OCI-LY1 (cell line): ENCODE data around the gene ZC3H18.

Experiments
- H2AFZ ChIP-seq: fragments of 200-600 bp; sonication (generic), shearing (Covaris generic); 2 replicates; pipeline ENCODE4 v1.6.0; 2014; ENCODE audit warnings: antibody characterized with exemption, mild to moderate bottlenecking, low read length
- H3F3A ChIP-seq: fragments of 200-600 bp; sonication (generic), shearing (Covaris generic); 2 replicates; pipeline ENCODE4 v1.6.0; 2014; ENCODE audit warnings: mild to moderate bottlenecking, antibody characterized with exemption, low read length, moderate library complexity; ENCODE audit not compliant: insufficient read depth
- H3K27ac ChIP-seq: fragments of 200-600 bp; sonication (generic); 2 replicates; pipeline ENCODE4 v1.5.1; 2014; ENCODE audit warnings: low read length, mixed run types, mild to moderate bottlenecking, low read depth; ENCODE audit not compliant: poor library complexity, severe bottlenecking
- H3K27me3 ChIP-seq: fragments of 200-600 bp; sonication (generic); 2 replicates; pipeline ENCODE4 v1.6.0; 2014; ENCODE audit warnings: antibody characterized with exemption, mild to moderate bottlenecking, low read length, moderate library complexity; ENCODE audit not compliant: insufficient read depth
- H3K36me3 ChIP-seq: fragments of 200-600 bp; sonication (generic); 2 replicates; pipeline ENCODE4 v1.6.1; 2014; ENCODE audit warnings: mild to moderate bottlenecking, antibody characterized with exemption, low read length, moderate library complexity, mixed read lengths; ENCODE audit not compliant: insufficient read depth
- H3K4me1 ChIP-seq: fragments of 200-600 bp; sonication (generic); 2 replicates; pipeline ENCODE4 v1.5.1; 2014; ENCODE audit warnings: mild to moderate bottlenecking, low read length, moderate library complexity; ENCODE audit not compliant: insufficient read depth, severe bottlenecking
- H3K4me2 ChIP-seq: fragments of 200-600 bp; sonication (generic), shearing (Covaris generic); 2 replicates; pipeline ENCODE4 v1.6.1; 2014; ENCODE audit warnings: low read length
- H3K4me3 ChIP-seq: fragments of 200-600 bp; sonication (generic); 2 replicates; pipeline ENCODE4 v1.5.1; 2014; ENCODE audit warnings: low read length, low read depth, mild to moderate bottlenecking, mixed read lengths; ENCODE audit not compliant: poor library complexity, severe bottlenecking
- H3K79me2 ChIP-seq: fragments of 200-600 bp; shearing (Covaris generic); 2 replicates; pipeline ENCODE4 v1.6.1; 2016; ENCODE audit warnings: mixed run types, low read length, mixed read lengths; ENCODE audit not compliant: insufficient read depth
- H3K9ac ChIP-seq: fragments of 200-600 bp; sonication (generic), shearing (Covaris generic); 2 replicates; pipeline ENCODE4 v1.6.1; 2014; ENCODE audit warnings: mild to moderate bottlenecking, low read length, mixed read lengths
- H3K9me2 ChIP-seq: fragments of 200-600 bp; sonication (generic), shearing (Covaris generic); 2 replicates; pipeline ENCODE4 v1.6.1; 2014; ENCODE audit warnings: low read depth, mild to moderate bottlenecking, low read length, mixed read lengths
- H3K9me3 ChIP-seq: fragments of 200-600 bp; shearing (Covaris generic); 2 replicates; pipeline ENCODE4 v1.6.1; 2014; ENCODE audit warnings: low read length, mixed read lengths
- H4K20me1 ChIP-seq: fragments of 200-600 bp; sonication (generic), shearing (Covaris generic); 2 replicates; pipeline ENCODE4 v1.6.0; 2016; ENCODE audit warnings: mild to moderate bottlenecking, low read length; ENCODE audit not compliant: insufficient read depth
- EZH2 ChIP-seq: fragments of 200-600 bp; sonication (generic), shearing (Covaris generic); IDR thresholded peaks from 2 replicates; pipeline ENCODE4 v1.8.0; 2017; ENCODE audit warnings: borderline replicate concordance, mixed run types, mild to moderate bottlenecking, antibody characterized with exemption, low read length, moderate library complexity, mixed read lengths
- TF ChIP-seq, protein P1 (sequence below): fragments of 200-600 bp; sonication (generic), shearing (Covaris generic); IDR thresholded peaks from 2 replicates; pipeline ENCODE4 v1.5.1; 2017; ENCODE audit warnings: mild to moderate bottlenecking, antibody characterized with exemption, low read length, moderate library complexity, mixed read lengths

ZC3H18 gene

DNA sequence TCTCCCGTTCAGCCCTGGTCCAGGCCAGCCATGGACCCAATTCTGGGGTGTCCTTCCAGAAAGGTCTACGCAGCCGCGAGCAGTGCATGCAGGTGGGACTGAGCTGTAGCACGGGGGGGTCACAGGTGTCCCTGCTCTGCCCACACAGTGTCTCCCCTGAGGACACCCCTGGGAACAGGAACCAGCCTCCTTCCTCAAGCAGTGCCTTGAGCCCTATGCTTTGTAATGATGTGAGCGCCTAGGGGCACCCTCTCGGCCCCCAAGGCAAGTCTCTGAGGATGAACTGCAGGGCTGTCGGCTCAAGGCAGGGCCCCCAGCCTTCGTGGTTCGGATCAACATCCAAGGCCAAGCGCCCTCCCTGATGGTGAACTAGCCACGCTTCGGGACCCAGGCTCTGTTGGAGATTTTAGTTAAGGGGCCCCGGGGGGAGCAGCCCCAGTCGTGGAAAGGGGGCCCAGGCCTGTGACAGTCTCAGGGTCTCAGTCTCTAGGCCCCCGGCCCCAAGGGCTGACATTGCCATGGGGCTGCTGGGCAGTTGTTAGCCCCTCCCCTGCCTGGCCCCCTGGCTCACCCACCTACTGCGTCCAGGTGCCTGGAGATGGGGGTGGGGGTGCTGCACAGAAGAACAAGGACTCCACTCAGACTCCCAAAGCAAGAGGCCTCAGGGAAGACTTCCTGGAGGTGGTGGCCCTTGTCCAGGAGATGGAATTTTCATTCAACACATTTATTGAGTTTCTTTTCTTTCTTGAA, 70.5 kb downstream of the ZC3H18 start:
- Histone ChIP-seq H4K20me1 (no peaks in the 10 kb centered on the region), H3K79me2 (no peaks in the 10 kb centered on the region), H3K36me3 (peaks cover 33% of the 10 kb centered on the region), H3K9ac (no peak overlapping the region), H3K9me2 (no peaks in the 10 kb centered on the region), H3K4me2 (no peak overlapping the region), H3K27me3 (peaks cover 16% of the 10 kb centered on the region), H3F3A (no peaks in the 10 kb centered on the region), H2AFZ (no peak overlapping the region), H3K9me3 (no peaks in the 10 kb centered on the region), H3K27ac (peak overlapping the region; percentile 33), H3K4me1 (peaks cover 25% of the 10 kb centered on the region), H3K4me3 (no peak overlapping the region)
- TF ChIP-seq, protein P1, sequence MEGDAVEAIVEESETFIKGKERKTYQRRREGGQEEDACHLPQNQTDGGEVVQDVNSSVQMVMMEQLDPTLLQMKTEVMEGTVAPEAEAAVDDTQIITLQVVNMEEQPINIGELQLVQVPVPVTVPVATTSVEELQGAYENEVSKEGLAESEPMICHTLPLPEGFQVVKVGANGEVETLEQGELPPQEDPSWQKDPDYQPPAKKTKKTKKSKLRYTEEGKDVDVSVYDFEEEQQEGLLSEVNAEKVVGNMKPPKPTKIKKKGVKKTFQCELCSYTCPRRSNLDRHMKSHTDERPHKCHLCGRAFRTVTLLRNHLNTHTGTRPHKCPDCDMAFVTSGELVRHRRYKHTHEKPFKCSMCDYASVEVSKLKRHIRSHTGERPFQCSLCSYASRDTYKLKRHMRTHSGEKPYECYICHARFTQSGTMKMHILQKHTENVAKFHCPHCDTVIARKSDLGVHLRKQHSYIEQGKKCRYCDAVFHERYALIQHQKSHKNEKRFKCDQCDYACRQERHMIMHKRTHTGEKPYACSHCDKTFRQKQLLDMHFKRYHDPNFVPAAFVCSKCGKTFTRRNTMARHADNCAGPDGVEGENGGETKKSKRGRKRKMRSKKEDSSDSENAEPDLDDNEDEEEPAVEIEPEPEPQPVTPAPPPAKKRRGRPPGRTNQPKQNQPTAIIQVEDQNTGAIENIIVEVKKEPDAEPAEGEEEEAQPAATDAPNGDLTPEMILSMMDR: no peak
- no peak for TF ChIP-seq EZH2

DNA sequence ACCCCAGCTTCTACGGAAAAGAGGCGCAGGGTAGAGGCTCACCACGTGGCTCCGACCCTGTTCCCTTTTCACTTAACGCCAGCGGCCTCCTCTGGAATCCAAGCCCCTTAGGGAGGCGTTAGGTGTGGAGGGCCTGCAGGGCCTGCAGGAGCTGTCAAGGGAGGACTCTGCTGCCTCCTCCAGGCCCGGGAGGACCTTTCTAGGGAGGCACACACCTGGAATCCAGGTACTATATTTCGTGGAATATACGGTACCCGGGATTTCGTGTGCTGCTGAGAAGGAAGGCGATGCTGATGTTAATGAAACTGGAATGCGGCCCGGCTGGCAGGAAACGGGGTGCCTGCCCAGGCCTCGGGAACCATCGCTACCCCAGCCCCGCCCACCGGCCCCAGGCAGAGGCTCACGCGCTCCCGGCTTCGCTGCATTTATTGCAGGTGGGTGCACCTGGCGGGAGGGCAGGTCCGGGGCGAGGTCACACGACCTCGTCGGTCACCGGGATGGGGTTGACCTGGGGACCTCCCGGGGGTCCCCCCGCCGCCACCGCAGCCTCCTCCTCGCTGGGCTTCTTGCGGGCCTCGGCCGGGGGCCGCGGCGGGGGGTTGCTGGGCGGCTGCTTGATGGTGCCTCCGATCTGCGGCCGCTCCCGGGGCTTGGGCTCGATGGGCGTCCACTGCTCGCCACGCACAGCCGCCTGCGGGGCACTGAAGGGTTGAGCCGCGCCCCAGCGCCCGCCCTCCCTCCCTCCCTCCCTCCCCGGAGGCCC, 72.9 kb downstream of the ZC3H18 start:
- Histone ChIP-seq H3K9ac (no peak overlapping the region), H3K4me1 (peaks cover 17% of the 10 kb centered on the region), H4K20me1 (no peaks in the 10 kb centered on the region), H3K79me2 (no peaks in the 10 kb centered on the region), H3K4me3 (no peak overlapping the region), H3F3A (no peaks in the 10 kb centered on the region), H3K27ac (no peak overlapping the region), H3K9me2 (no peaks in the 10 kb centered on the region), H3K9me3 (no peaks in the 10 kb centered on the region), H3K4me2 (no peak overlapping the region), H3K27me3 (peaks cover 16% of the 10 kb centered on the region), H3K36me3 (peaks cover 55% of the 10 kb centered on the region), H2AFZ (no peak overlapping the region)
- TF ChIP-seq, protein P1: no peak
- no peak for TF ChIP-seq EZH2

DNA sequence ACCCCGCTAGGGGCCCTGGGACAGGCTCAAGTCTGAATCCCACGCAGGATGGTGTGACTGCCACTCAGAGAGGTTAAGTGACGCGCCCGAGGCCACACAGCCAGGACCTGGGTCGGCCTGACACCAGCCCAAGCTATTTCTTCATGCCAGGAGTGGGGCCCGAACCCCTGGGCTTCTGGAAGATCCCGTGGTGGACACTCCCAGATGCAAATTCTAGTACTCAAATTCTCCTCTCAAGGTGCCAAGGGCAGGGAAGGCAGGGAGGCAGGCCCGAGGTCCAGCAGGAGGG, 73.4 kb downstream of the ZC3H18 start:
- no peak overlapping the region for H3K4me2 ChIP-seq
- no peak overlapping the region for H2AFZ ChIP-seq
- H3F3A ChIP-seq: no peaks in the 10 kb centered on the region
- TF ChIP-seq, protein P1: no peak
- TF ChIP-seq EZH2: no peak
- H3K4me1 ChIP-seq: peaks cover 17% of the 10 kb centered on the region
- H3K79me2 ChIP-seq: no peaks in the 10 kb centered on the region
- H3K27ac ChIP-seq: no peak overlapping the region
- no peaks in the 10 kb centered on the region for H3K9me3 ChIP-seq
- no peak overlapping the region for H3K4me3 ChIP-seq
- H3K36me3 ChIP-seq: peaks cover 60% of the 10 kb centered on the region
- H3K9me2 ChIP-seq: no peaks in the 10 kb centered on the region
- H3K9ac ChIP-seq: no peak overlapping the region
- peaks cover 16% of the 10 kb centered on the region for H3K27me3 ChIP-seq
- H4K20me1 ChIP-seq: no peaks in the 10 kb centered on the region
